Measurements from ENCODE around the gene NXNL2. TPM values are rescaled to one million over a fixed set of nuclear protein-coding genes. Genes with fewer than 3 reads are reported as not detected.

The NXNL2 gene
- total RNA-seq, 2 donors from 2014 or later: 0.68 to 1.9 TPM

DNA sequence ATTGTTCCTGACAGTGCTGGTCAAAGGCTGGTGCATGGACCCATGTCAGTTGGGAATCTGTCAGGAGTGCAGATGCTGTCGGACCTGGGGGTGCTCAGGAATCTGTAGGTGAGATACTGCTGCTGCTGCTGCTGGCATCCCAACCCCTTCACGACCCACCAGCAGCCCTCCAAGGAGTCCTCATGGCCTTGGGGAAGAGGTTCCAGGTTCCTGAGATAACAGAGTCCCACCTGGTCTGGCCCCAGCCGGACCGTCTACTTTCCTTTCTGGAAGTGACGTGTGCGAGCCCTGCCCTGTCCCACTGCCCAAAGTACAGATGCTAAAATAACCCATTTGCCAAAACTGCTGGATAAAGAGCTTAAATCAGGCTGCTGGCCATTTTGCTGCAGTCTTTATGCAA, 4.3 kb downstream of the NXNL2 start:
- H3K4me1 ChIP-seq (replicated peaks): no peaks in the 10 kb centered on the region
- no peak for DNase-seq (ENCODE audit: low spot score)
- TF ChIP-seq POLR2A (IDR thresholded peaks at IDR 0.05) (no peak), CTCF (IDR thresholded peaks at IDR 0.05) (no peak), POLR2AphosphoS5 (IDR thresholded peaks at IDR 0.05) (no peak)
- H3K27ac ChIP-seq: no peak overlapping the region
- no peaks in the 10 kb centered on the region for H3K9me3 ChIP-seq
- intact Hi-C loops (cut with DNase I): loop anchor here (5.0 kb wide), 1 partner anchor 38 kb away; no protein-coding TSS in a partner anchor
- 89% methylated on average over 6 of the region's 6 CpGs for WGBS
- H3K36me3 ChIP-seq: no peaks in the 10 kb centered on the region
- H3K27me3 ChIP-seq (replicated peaks; ENCODE audit: insufficient read depth): no peaks in the 10 kb centered on the region
- no peak overlapping the region for H3K4me3 ChIP-seq

GRCh38 chr9:88540251-88540763, 5.3 kb downstream of the NXNL2 start:
- intact Hi-C loops (cut with DNase I): no loop called here
- TF ChIP-seq POLR2AphosphoS5 (IDR thresholded peaks at IDR 0.05) (no peak), CTCF (IDR thresholded peaks at IDR 0.05) (no peak), POLR2A (IDR thresholded peaks at IDR 0.05) (no peak)
- Histone ChIP-seq H3K27me3 (replicated peaks; ENCODE audit: insufficient read depth) (no peaks in the 10 kb centered on the region), H3K4me1 (replicated peaks) (no peaks in the 10 kb centered on the region), H3K4me3 (no peak overlapping the region), H3K27ac (no peak overlapping the region), H3K36me3 (no peaks in the 10 kb centered on the region), H3K9me3 (no peaks in the 10 kb centered on the region)
- DNase-seq (ENCODE audit: low spot score): no peak
- WGBS: 97% methylated on average over 10 of the region's 10 CpGs

DNA sequence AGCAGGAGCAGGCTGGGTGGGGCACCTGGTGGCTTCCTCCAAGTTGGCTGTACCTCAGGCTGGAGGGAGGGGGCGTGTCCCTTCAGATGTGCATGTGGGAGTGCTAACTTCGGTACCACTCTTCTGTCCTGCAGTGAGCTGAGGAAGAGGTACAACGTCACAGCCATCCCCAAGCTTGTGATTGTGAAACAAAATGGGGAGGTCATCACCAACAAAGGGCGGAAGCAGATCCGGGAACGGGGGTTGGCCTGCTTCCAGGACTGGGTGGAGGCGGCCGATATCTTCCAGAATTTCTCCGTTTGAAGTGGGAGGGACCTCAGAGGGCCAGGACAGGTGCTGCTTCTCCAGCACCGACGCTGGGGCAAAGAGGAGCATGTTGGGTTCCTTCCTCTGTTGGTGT, 9.3 kb downstream of the NXNL2 start:
- DNase-seq (ENCODE audit: low spot score): no peak
- TF ChIP-seq CTCF (IDR thresholded peaks at IDR 0.05): no peak

GRCh38 chr9:88551546-88552137, 16.7 kb downstream of the NXNL2 start:
- DNase-seq (ENCODE audit: low spot score): no peak
- TF ChIP-seq POLR2A (IDR thresholded peaks at IDR 0.05) (no peak), POLR2AphosphoS5 (IDR thresholded peaks at IDR 0.05) (no peak), CTCF (IDR thresholded peaks at IDR 0.05) (no peak)
- Histone ChIP-seq H3K36me3 (no peaks in the 10 kb centered on the region), H3K4me1 (replicated peaks) (no peaks in the 10 kb centered on the region), H3K27me3 (replicated peaks; ENCODE audit: insufficient read depth) (no peaks in the 10 kb centered on the region), H3K4me3 (no peak overlapping the region), H3K27ac (no peak overlapping the region), H3K9me3 (no peaks in the 10 kb centered on the region)
- 57% methylated on average over 2 of the region's 2 CpGs for WGBS
- intact Hi-C loops (cut with DNase I): no loop called here

More for the DNA sequence above, 9.3 kb downstream of the NXNL2 start:
- Histone ChIP-seq H3K36me3 (no peaks in the 10 kb centered on the region), H3K27ac (no peak overlapping the region), H3K9me3 (no peaks in the 10 kb centered on the region), H3K4me1 (replicated peaks) (no peaks in the 10 kb centered on the region), H3K4me3 (no peak overlapping the region), H3K27me3 (replicated peaks; ENCODE audit: insufficient read depth) (no peaks in the 10 kb centered on the region)
- 55% methylated on average over 11 of the region's 11 CpGs for WGBS
- intact Hi-C loops (cut with DNase I): no loop called here

DNA sequence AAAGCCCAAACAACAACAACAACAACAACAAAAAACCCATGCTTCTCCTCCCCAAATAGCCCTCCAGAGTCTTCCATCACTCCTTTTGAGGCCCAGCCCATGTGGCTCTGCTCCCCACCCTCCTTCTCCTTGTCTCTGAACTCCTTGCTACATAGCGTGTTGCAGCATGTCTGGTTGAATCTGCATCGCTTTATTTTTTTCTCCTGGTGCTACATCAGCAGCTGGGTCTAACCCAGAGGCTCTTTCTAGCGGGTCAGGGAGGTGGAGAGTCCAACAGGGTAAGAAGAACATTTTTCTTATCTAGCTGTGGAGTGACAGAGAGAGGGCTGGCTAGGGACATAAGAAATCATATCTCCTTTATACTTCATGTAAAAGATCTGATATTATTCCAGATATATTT, 18.4 kb downstream of the NXNL2 start:
- no peak overlapping the region for H3K27ac ChIP-seq
- intact Hi-C loops (cut with DNase I): no loop called here
- H3K9me3 ChIP-seq: no peaks in the 10 kb centered on the region
- H3K27me3 ChIP-seq (replicated peaks; ENCODE audit: insufficient read depth): no peaks in the 10 kb centered on the region
- no peak for DNase-seq (ENCODE audit: low spot score)
- no peak for TF ChIP-seq POLR2AphosphoS5 (IDR thresholded peaks at IDR 0.05)
- TF ChIP-seq POLR2A (IDR thresholded peaks at IDR 0.05): no peak
- no peaks in the 10 kb centered on the region for H3K4me1 ChIP-seq (replicated peaks)
- WGBS: 53% methylated on average over 3 of the region's 3 CpGs
- H3K4me3 ChIP-seq: no peak overlapping the region
- H3K36me3 ChIP-seq: no peaks in the 10 kb centered on the region
